CD1c-positive myeloid dendritic cell (primary cell): ENCODE data around the gene AURKAIP1.

Experiments
- DNase-seq: peaks from one replicate; pipeline ENCODE4 v3.0.0-alpha.2; 2016; ENCODE audit errors: extremely low spot score

The AURKAIP1 gene

GRCh38 chr1:1347663-1348419 is 27.2 kb downstream of the AURKAIP1 start:
- no peak for DNase-seq

- DNase-seq = no peak
These were observed 27.9 kb downstream of the AURKAIP1 start for GRCh38 chr1:1347026-1347595.

GRCh38 chr1:1346501-1346890 is 28.5 kb downstream of the AURKAIP1 start:
- DNase-seq = no peak

- DNase-seq = no peak
These were observed 29.0 kb downstream of the AURKAIP1 start for GRCh38 chr1:1345860-1346500.

GRCh38 chr1:1345384-1345783 is 29.6 kb downstream of the AURKAIP1 start:
- DNase-seq = no peak

GRCh38 chr1:1344655-1345361 is 30.2 kb downstream of the AURKAIP1 start:
- DNase-seq = no peak

GRCh38 chr1:1343811-1344421 is 31.1 kb downstream of the AURKAIP1 start:
- DNase-seq = no peak

- no peak for DNase-seq
These were observed 32.4 kb downstream of the AURKAIP1 start for GRCh38 chr1:1342584-1343115.

GRCh38 chr1:1342061-1342562 is 32.9 kb downstream of the AURKAIP1 start:
- DNase-seq = no peak

GRCh38 chr1:1341549-1342021 is 33.4 kb downstream of the AURKAIP1 start:
- no peak for DNase-seq

GRCh38 chr1:1340791-1341548 is 34.0 kb downstream of the AURKAIP1 start:
- DNase-seq = no peak

- DNase-seq = no peak
These were observed 34.8 kb downstream of the AURKAIP1 start for GRCh38 chr1:1340185-1340584.

GRCh38 chr1:1338278-1338677 is 36.7 kb downstream of the AURKAIP1 start:
- no peak for DNase-seq

- no peak for DNase-seq
These were observed 37.2 kb downstream of the AURKAIP1 start for GRCh38 chr1:1337793-1338147.

GRCh38 chr1:1336931-1337792 is 37.8 kb downstream of the AURKAIP1 start:
- DNase-seq = no peak

- DNase-seq = no peak
These were observed 38.6 kb downstream of the AURKAIP1 start for GRCh38 chr1:1336446-1336845.

- DNase-seq = no peak
These were observed 39.2 kb downstream of the AURKAIP1 start for GRCh38 chr1:1335792-1336248.

- DNase-seq = no peak
These were observed 39.7 kb downstream of the AURKAIP1 start for GRCh38 chr1:1335283-1335682.

GRCh38 chr1:1334835-1335234 is 40.2 kb downstream of the AURKAIP1 start:
- no peak for DNase-seq
